Mesenchymal stem cell (in vitro differentiated cells and primary cell): ENCODE results near the gene ROR2.
A peak's percentile ranks its signal among the peaks of the same experiment; 100 is the strongest.

Experiments used
- DNase-seq: peaks from one replicate; pipeline ENCODE4 v3.0.0-alpha.2; 2013
- H2AFZ ChIP-seq: one replicate; pipeline ENCODE4 v1.6.1; 2013; ENCODE audit warnings: low read depth, mild to moderate bottlenecking, control low read depth, inconsistent platforms, low read length, moderate library complexity
- H2AK5ac ChIP-seq: 2 replicates; pipeline ENCODE4 v1.6.1; 2013; ENCODE audit warnings: low read length, moderate library complexity, mild to moderate bottlenecking, inconsistent platforms; ENCODE audit not compliant: severe bottlenecking
- H2BK120ac ChIP-seq: one replicate; pipeline ENCODE4 v1.6.1; 2013; ENCODE audit warnings: low read depth, mild to moderate bottlenecking, inconsistent platforms, low read length, moderate library complexity
- H2BK12ac ChIP-seq, 2 experiments: one replicate each; pipeline ENCODE4 v1.6.1; 2013; ENCODE audit warnings: inconsistent platforms in 2 of 2, low read length in 2 of 2, mild to moderate bottlenecking in 2 of 2, moderate library complexity in 2 of 2, control low read depth in 1 of 2
- H2BK15ac ChIP-seq: one replicate; pipeline ENCODE4 v1.6.1; 2013; ENCODE audit warnings: mild to moderate bottlenecking, low read depth, inconsistent platforms; ENCODE audit not compliant: poor library complexity, severe bottlenecking
- H2BK5ac ChIP-seq: 2 replicates; pipeline ENCODE4 v1.6.1; 2013; ENCODE audit warnings: low read depth, mild to moderate bottlenecking, low read length, control low read depth, inconsistent platforms; ENCODE audit not compliant: poor library complexity, severe bottlenecking
- H3K14ac ChIP-seq, 2 experiments: one replicate each; pipeline ENCODE4 v1.6.1; 2013; ENCODE audit warnings: inconsistent platforms in 2 of 2, low read length in 2 of 2, control low read depth in 1 of 2, mild to moderate bottlenecking in 1 of 2, moderate library complexity in 1 of 2
- H3K18ac ChIP-seq, 2 experiments: one replicate each; pipeline ENCODE4 v1.6.1; 2013; ENCODE audit warnings: inconsistent platforms in 2 of 2, low read length in 2 of 2, control low read depth in 1 of 2, low read depth in 1 of 2, mild to moderate bottlenecking in 1 of 2
- H3K23ac ChIP-seq, 2 experiments: one replicate each; pipeline ENCODE4 v1.6.1; 2013; ENCODE audit warnings: inconsistent platforms in 2 of 2, low read length in 2 of 2, mild to moderate bottlenecking in 2 of 2, moderate library complexity in 2 of 2, control low read depth in 1 of 2
- H3K27ac ChIP-seq: 2 replicates; pipeline ENCODE4 v1.5.1; 2013; ENCODE audit warnings: mild to moderate bottlenecking, moderate library complexity, low read length, control low read depth, inconsistent platforms; ENCODE audit not compliant: poor library complexity, severe bottlenecking
- H3K27me3 ChIP-seq, 2 experiments: 2 replicates each; pipeline versions ENCODE4 v1.6.1 to v1.7.0; 2013; ENCODE audit warnings: low read length in 2 of 2, mild to moderate bottlenecking in 2 of 2, moderate library complexity in 2 of 2, control low read depth in 1 of 2, inconsistent platforms in 1 of 2; ENCODE audit not compliant: control insufficient read depth in 1 of 2, insufficient read depth in 1 of 2
- H3K36me3 ChIP-seq, 2 experiments: 2 replicates each; pipeline versions ENCODE4 v1.6.1 to v1.7.0; 2013; ENCODE audit warnings: low read length in 2 of 2, control low read depth in 1 of 2, inconsistent platforms in 1 of 2, low read depth in 1 of 2, mild to moderate bottlenecking in 1 of 2; ENCODE audit not compliant: insufficient read depth in 2 of 2, control insufficient read depth in 1 of 2
- H3K4ac ChIP-seq, 2 experiments: one replicate each; pipeline ENCODE4 v1.6.1; 2013; ENCODE audit warnings: inconsistent platforms in 2 of 2, low read length in 2 of 2, mild to moderate bottlenecking in 2 of 2, moderate library complexity in 2 of 2, control low read depth in 1 of 2, low read depth in 1 of 2
- H3K4me1 ChIP-seq: 2 replicates; pipeline ENCODE4 v1.6.1; 2013; ENCODE audit warnings: low read depth, low read length, control low read depth; ENCODE audit not compliant: control insufficient read depth, insufficient read depth
- H3K4me2 ChIP-seq: 2 replicates; pipeline ENCODE4 v1.6.1; 2013; ENCODE audit warnings: low read length, mild to moderate bottlenecking, inconsistent platforms; ENCODE audit not compliant: poor library complexity, severe bottlenecking
- H3K4me3 ChIP-seq, 2 experiments: 2 replicates each; pipeline versions ENCODE4 v1.5.1 to v1.7.0; 2013; ENCODE audit warnings: low read length in 2 of 2, mild to moderate bottlenecking in 2 of 2, control low read depth in 1 of 2, low read depth in 1 of 2; ENCODE audit not compliant: insufficient read depth in 1 of 2
- H3K79me1 ChIP-seq: replicated peaks from 2 replicates; pipeline ENCODE4 v1.6.1; 2013; ENCODE audit warnings: mild to moderate bottlenecking, control low read depth, low read length, inconsistent platforms; ENCODE audit not compliant: poor library complexity, severe bottlenecking
- H3K9ac ChIP-seq: 2 replicates; pipeline ENCODE4 v1.7.0; 2013; ENCODE audit warnings: mild to moderate bottlenecking, low read length, moderate library complexity
- H3K9me3 ChIP-seq: 2 replicates; pipeline ENCODE4 v1.7.0; 2013; ENCODE audit warnings: mild to moderate bottlenecking, low read length; ENCODE audit not compliant: control insufficient read depth
- H4K8ac ChIP-seq: one replicate; pipeline ENCODE4 v1.6.1; 2013; ENCODE audit warnings: inconsistent platforms, mild to moderate bottlenecking, low read length, moderate library complexity
- H4K91ac ChIP-seq: one replicate; pipeline ENCODE4 v1.6.1; 2013; ENCODE audit warnings: mild to moderate bottlenecking, low read length, inconsistent platforms
- WGBS: methylation state at CpG from one replicate; pipeline ENCODE4 v1.1.7; 2013; ENCODE audit warnings: mixed read lengths; 5-methylcytosine and 5-hydroxymethylcytosine counted together

ROR2 gene

DNA sequence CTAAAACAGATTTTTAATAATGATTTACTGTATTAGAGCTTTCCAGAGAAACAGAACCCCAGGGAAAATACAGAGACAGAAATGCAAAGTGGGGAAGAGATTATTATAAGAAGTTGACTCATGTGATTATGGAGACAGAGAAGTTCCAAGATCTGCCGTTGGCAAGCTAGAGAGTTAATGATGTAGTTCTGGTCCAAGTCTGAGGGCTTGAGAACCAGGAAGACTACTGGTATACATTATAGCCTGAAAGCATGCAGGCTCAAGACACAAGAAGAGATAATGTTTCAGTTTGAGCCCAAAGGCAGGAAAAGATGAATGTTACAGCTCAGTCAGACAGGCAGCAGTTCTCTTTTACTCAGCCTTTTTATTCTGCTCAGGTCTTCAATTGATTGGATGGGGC is 427.5 kb downstream of the ROR2 start:
- DNase-seq = no peak
- no peak overlapping the region for H2BK5ac ChIP-seq
- 43% methylated on average over 1 of the region's 1 CpG for WGBS

DNA sequence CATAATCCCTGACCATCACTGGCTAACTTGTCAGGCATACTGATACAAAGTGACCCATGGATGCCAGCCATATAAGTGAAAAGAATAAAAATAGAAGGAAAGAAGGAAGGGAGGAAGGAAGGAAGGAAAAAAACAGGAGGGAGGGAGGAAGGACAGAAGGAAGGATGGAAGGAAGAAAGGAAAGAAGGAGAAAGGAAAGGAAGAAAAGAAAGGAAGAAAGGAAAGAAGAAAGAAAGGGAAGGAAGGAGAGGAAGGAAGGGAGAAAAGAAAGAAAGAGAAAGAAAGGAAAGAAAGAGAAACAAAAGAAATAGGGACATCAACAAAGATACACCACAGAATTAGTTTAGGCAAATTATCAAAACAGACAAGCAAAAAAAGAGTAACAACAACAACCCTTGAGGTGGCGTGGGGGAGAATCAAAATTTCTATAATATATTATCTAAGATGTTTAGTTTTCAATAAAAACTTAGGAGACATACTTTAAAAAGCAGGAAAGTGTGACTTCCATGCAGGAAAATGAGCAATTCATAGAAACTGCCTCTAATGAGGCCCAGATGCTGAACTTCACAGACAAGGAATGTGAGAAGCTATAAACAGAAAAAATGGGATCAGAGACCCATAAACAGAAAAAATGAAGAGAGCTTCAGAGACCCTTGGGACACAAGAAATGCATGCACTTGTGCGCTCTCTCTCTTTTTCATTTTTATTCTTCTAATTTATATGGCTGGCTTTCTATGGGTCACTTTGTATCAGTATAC is 430.3 kb downstream of the ROR2 start:
- Histone ChIP-seq H3K27me3 (no peaks in the 10 kb centered on the region), H3K23ac (no peak overlapping the region), H3K4ac (no peak overlapping the region), H4K8ac (no peak overlapping the region), H3K4me1 (no peaks in the 10 kb centered on the region), H2BK15ac (no peak overlapping the region), H3K4me2 (no peak overlapping the region), H3K9ac (peak overlapping the region; percentile 17), H3K18ac (no peak overlapping the region), H3K27ac (no peak overlapping the region), H2BK12ac (no peak overlapping the region), H2AFZ (no peak overlapping the region), H2BK120ac (no peak overlapping the region), H3K79me1 (no peaks in the 10 kb centered on the region), H3K9me3 (no peaks in the 10 kb centered on the region), H3K4me3 (no peak overlapping the region), H3K14ac (no peak overlapping the region), H3K36me3 (no peaks in the 10 kb centered on the region), H2AK5ac (no peak overlapping the region), H2BK5ac (no peak overlapping the region), H4K91ac (no peak overlapping the region)
- no peak for DNase-seq
- no CpG with 5 or more reads among the region's 2 CpGs for WGBS

More for the DNA sequence above, 427.5 kb downstream of the ROR2 start:
- Histone ChIP-seq H3K9me3 (peaks cover 4% of the 10 kb centered on the region), H2AFZ (no peak overlapping the region), H3K18ac (no peak overlapping the region), H3K27me3 (no peaks in the 10 kb centered on the region), H3K36me3 (no peaks in the 10 kb centered on the region), H2BK12ac (no peak overlapping the region), H3K4me3 (no peak overlapping the region), H3K79me1 (no peaks in the 10 kb centered on the region), H4K91ac (no peak overlapping the region), H3K4me1 (no peaks in the 10 kb centered on the region), H3K4ac (no peak overlapping the region), H2AK5ac (no peak overlapping the region), H2BK15ac (no peak overlapping the region), H4K8ac (no peak overlapping the region), H2BK120ac (no peak overlapping the region), H3K9ac (peak overlapping the region; percentile 13), H3K14ac (no peak overlapping the region), H3K27ac (no peak overlapping the region), H3K4me2 (no peak overlapping the region), H3K23ac (no peak overlapping the region)

DNA sequence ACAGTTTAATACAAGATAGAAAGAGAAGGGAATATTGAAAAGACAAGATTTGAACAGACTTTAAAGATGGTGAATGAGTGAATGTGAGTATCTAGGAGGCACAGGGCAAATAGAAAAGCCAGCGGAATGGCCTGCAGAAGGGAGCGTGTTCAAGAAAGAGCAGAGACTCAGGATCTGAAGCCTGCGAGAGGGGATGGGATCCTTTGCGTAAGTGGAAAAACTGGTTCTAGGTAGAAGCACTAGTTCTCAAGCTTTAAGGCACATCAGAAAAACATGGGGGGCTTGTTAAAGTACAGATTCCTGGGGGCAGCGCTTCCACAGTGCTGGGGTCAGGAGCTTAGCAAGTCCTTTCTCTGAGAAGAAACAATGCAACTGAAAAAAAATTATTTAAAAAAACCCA is 431.6 kb downstream of the ROR2 start:
- Histone ChIP-seq H3K9ac (no peak overlapping the region), H4K8ac (no peak overlapping the region), H3K4me3 (no peak overlapping the region), H2AK5ac (no peak overlapping the region), H2AFZ (no peak overlapping the region), H3K79me1 (no peaks in the 10 kb centered on the region), H2BK120ac (no peak overlapping the region), H3K18ac (no peak overlapping the region), H3K23ac (no peak overlapping the region), H3K36me3 (no peaks in the 10 kb centered on the region), H2BK5ac (no peak overlapping the region), H3K4me2 (no peak overlapping the region), H4K91ac (no peak overlapping the region), H3K9me3 (no peaks in the 10 kb centered on the region), H3K4me1 (no peaks in the 10 kb centered on the region), H2BK15ac (no peak overlapping the region), H2BK12ac (no peak overlapping the region), H3K14ac (no peak overlapping the region), H3K27me3 (no peaks in the 10 kb centered on the region), H3K27ac (no peak overlapping the region), H3K4ac (no peak overlapping the region)
- WGBS = 96% methylated on average over 5 of the region's 5 CpGs
- DNase-seq = no peak

DNA sequence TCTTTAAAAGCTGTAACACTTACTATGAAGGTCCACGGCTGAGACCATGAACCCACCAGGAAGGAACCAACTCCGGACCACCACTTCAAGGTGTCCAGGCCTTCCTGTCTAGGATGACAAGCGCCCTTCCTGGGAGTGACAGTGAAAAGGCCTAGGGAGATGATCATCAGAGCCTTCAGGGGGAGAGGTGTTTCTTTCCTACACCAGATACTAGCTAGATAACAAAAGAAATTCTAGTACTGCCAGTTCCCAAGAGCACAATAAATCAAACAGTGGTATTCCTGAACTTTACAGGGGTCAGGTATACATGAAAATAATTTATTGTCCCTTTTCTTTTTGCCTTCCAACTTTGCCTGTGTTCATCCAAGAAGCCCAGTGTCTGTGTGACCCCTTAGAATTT is 432.2 kb downstream of the ROR2 start:
- Histone ChIP-seq H2AFZ (no peak overlapping the region), H3K79me1 (no peaks in the 10 kb centered on the region), H4K8ac (no peak overlapping the region), H3K14ac (no peak overlapping the region), H2BK120ac (no peak overlapping the region), H3K4ac (no peak overlapping the region), H3K27ac (no peak overlapping the region), H3K4me3 (no peak overlapping the region), H2BK5ac (no peak overlapping the region), H2BK12ac (no peak overlapping the region), H2BK15ac (no peak overlapping the region), H3K9me3 (no peaks in the 10 kb centered on the region), H3K27me3 (no peaks in the 10 kb centered on the region), H3K18ac (no peak overlapping the region), H4K91ac (no peak overlapping the region), H3K4me2 (no peak overlapping the region), H3K4me1 (no peaks in the 10 kb centered on the region), H3K9ac (no peak overlapping the region), H2AK5ac (no peak overlapping the region), H3K36me3 (no peaks in the 10 kb centered on the region), H3K23ac (no peak overlapping the region)
- DNase-seq = no peak
- 89% methylated on average over 2 of the region's 3 CpGs for WGBS
